GM21526 (cell line): ENCODE results near the gene MTTP.

Experiments
- ATAC-seq: cut with Tn5 transposase; IDR thresholded peaks from one replicate; pipeline ENCODE4 v1.9.1; 2021; ENCODE audit warnings: moderate library complexity; ENCODE audit not compliant: unreplicated experiment, low FRiP score

Gene MTTP

GRCh38 chr4:99637174-99637573 is 62.5 kb downstream of the MTTP start:
- no peak for ATAC-seq

- ATAC-seq, result no peak
These were observed 66.1 kb downstream of the MTTP start for GRCh38 chr4:99640676-99641075.

GRCh38 chr4:99642725-99643489 is 68.3 kb downstream of the MTTP start:
- no peak for ATAC-seq

DNA sequence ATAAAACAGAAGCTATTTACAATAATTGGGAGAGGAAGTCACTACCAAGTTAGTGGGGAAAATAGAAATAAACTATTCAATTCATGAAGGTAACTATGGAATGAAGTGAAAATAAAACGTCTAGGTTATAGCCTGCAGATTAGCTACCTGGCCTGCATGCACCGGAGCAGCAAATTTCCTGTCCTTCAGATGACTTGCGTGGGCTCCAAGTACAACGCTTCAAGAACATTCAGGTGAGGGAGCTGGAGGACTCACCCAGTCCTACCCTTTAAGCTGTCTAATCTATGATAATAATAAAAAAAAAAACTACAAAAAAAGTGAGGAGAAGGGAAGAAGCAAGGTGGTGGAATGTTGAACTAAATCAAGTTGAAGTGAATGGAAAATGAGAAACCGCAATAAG is 69.8 kb downstream of the MTTP start:
- ATAC-seq, result no peak

DNA sequence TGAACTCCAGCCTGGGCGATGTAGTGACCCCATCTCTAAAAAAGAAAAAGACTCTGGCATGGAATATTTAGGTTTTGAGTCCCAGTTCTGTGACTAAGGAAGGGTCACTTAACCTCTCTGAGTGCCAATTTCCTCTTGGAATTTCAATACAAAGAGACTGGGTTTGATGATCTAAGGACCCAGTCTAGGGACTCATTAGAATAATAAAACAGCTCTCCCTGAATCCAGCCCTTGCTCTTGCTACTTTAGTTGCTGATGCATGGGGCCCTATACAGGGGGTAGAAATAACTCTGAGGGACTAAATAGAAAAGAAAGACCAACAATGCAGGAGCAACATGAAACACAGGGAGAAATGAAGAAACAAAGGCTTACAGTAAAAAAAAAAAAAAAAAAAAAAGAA is 70.4 kb downstream of the MTTP start:
- no peak for ATAC-seq

GRCh38 chr4:99645638-99646037 is 71.0 kb downstream of the MTTP start:
- ATAC-seq, result no peak

DNA sequence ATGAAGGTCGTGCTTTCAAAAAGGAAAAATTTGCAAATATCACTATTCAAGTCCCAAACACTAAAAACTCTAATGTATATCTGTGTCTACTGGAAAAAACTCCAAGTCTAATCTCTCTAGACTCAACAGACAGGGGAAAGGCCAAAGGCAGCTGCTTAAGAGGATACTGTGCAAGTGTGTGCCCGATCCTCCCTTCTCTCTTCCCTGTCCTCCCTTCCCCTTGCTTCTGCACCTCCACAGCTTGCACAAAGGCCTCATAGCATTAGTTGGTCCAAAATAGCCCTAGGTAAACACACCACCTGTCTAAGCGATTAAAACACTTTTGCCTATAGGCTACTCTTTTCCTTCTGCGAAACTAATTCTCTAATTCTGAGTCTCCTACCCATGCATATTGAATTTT is 72.4 kb downstream of the MTTP start:
- no peak for ATAC-seq

- ATAC-seq, result no peak
These were observed 73.7 kb downstream of the MTTP start for GRCh38 chr4:99648321-99648720.

GRCh38 chr4:99649208-99649607 is 74.6 kb downstream of the MTTP start:
- ATAC-seq, result no peak

DNA sequence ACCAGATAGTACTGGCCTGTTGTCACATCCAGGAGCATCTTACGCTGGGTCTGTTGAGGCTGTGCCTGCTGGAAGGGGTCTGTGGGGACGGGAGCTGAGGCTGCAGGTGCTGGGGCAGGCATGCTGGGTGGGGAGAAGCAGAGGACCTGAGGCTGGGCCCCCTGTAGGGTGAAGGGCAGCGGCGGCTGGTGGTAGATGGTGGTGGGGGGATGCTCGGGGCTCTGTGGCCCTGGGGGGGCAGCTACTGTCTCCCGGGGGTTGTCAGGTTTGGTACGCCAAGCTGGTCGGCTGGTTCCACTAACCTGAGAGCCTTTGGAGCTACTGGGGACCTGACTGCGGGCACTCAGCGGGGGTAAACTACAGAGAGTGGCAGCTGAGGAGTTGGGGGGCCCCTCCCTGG is 75.2 kb downstream of the MTTP start:
- no peak for ATAC-seq

DNA sequence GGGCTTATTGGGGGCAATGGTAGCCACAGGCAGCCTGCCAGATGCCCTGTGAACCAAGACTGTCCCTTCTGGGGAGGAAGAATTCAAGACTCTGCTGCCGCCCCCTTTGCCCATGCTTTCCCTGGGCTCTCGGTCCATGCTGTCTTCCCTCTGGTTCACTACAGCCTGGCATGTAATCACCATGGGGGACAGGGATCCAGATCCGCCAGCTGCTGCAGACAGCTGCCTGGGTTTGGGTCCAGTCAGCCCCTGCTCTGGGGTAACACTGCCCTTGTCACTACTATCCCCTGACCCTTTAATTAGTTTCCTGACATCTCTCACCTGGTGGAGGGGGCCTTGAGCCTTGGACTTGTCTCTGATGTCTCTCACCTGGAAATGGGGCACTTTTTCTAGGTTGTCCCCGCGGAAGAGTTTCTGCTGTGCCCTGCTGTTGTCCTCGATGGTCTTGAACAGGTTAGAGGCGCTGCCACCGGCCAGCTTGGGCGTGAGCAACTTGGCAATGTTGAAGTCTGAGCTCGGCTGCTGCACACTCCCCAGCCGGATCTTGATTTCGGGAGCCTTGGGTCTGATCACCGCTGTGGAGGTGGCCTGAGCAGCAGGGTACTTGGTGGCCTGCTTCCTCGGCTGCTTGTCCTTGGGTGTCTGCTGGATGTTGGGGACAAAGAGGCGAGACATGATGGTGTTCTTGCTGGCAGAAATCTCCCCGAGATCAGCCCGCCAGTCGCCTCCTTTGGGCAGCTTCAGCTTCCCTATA is 76.6 kb downstream of the MTTP start:
- no peak for ATAC-seq

GRCh38 chr4:99651811-99652485 is 77.3 kb downstream of the MTTP start:
- no peak for ATAC-seq

DNA sequence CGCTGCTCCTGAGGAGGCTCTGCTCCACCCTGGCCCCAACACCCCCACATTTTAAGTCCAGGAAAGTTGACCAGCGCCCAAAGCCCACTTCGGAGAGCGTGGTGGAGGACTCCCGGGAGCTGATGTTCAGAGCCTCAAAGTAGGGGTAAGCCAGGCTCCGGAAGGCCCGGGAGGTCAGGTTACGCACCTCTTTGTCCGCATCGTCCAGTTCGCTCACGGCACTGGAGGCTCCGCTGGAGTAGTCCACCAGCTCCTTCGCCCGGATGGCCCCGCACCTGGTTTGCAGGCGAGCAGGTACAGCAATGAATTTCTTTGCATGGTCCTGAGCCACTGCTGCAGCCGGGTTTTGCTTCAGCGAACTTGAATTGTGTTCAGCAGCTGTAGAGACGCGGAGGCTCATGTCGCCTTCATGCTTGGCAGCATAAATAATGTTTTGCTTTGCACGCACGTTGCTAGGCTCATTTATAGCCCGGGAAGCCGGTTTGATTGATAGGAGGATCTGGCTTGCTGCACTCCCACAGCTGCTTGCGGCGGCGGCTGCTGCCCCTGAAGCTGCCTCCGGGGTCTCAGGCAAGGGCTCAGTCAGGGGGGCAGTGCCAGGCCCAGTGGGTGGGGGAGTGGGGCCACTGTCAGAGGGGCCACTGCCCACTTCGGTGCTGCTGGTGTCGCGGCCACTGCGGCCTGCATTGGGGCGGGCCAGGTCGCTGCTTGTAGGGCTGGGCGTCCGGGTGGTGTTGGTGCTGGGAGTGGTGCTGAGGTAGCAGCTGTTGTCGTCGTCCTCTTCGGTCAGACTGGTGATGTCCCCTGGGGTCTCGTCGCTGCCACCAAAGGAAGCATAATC is 78.2 kb downstream of the MTTP start:
- no peak for ATAC-seq

DNA sequence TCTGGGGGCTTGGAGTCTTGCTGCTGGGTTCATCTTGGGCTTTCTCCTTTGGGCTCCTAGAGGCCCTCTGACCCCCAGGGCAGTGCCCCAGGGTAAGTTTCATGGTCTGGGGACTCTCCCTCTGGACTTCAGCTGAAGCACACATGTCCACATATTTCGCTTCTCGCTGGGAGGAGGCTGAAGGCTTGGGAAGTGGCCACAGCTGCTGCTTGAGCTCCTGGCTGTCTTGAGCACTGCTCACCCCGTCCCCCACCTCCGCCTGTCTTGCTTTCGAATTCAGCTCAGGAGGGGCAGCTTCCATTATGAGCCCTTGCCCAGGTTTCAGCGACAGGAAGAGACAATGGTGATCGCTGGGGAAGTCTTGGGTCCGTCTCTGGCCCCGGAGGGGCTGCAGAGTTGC is 79.3 kb downstream of the MTTP start:
- ATAC-seq, result no peak

GRCh38 chr4:99654361-99654761 is 79.7 kb downstream of the MTTP start:
- ATAC-seq, result no peak

- ATAC-seq, result no peak
These were observed 80.9 kb downstream of the MTTP start for GRCh38 chr4:99655308-99656081.

- no peak for ATAC-seq
These were observed 83.2 kb downstream of the MTTP start, which contains the start of gene C4orf54 for GRCh38 chr4:99657798-99658197. Gene C4orf54, minus strand, starts transcription at chr4:99657828. Its CDS starts 3,180 bp downstream, at chr4:99654648.

DNA sequence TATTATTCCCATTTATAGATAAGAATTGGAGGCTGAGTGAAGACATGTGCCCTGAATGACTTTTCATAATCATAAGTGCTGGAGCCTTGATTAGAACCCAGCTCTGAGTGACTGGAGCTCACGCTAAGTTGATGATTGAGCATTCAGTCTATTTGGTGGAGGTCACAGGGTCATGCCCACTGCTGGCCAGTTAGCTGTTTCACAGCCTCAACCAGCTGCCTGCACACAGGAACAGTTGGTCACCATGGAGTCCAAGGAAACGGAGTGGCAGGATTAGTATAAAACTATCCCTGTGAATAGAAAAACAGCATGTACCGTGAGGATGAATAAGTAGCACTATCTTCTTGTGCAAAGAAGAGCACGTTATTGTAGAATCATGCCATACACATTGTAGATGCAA is 84.0 kb downstream of the MTTP start:
- ATAC-seq, result no peak

DNA sequence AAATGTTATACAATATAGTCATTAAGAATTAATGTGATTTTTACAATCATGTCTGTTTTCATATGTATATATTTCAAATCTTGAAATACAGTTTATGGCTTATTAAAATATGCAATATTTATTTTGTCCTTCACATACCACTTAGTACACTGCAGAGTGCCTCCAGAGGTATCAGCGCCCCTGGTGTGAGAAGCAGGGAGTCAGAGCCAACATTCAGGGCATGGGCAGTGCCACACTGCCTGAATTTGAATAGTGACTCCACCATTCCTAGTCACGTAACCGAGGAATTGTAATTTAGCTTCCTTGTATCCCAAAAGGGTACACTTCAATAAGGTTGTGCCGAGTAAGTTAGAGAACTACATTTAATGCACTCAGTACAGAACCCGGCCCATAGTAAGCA is 87.3 kb downstream of the MTTP start:
- no peak for ATAC-seq

DNA sequence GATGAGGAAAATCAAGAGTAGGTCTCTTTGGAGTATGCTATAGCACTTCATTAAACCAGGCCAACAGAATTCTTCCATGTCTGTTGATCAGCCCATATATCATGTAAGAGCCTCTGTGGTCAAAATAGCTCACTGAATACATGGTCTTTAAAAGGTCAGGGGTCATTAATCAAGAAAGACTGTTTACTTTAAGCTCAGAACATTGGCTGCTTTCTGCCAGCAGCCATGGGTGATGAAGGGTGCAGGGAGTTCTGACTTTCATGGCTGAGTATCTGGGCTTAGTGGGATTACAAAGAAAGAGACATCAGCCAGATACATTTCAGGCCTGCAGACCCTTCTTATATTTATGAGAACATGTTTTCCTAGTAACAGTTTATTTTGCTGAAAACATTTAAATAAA is 90.1 kb downstream of the MTTP start:
- no peak for ATAC-seq
